NCI-H2196 (cell line): ENCODE data around the gene RND3.

Experiments
- DNase-seq: peaks from one replicate; lab custom pipeline; 2025; ENCODE audit not compliant: unreplicated experiment; lab: John Stamatoyannopoulos, UW

Gene RND3

GRCh38 chr2:150494234-150494945 lies 6.9 kb upstream of the RND3 start:
- DNase-seq = no peak

DNA sequence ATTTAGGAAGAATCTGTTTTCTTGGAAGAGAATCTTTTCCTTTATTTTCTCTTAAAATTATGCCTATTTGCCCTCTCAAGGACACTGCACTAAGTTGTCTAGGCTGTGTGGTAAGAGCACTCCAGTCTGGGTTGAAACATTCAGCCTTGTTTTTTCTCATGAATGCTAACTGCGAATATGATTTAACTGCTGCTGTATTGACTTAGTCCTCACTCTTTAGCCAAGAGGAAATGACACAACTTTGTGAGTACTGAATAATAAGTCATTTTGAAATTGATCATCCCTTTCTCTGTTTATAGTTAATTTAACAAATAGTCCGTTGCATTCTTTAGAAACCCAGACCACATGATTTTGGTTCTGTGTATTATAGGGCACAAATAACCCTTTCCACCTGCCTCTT lies 4.5 kb upstream of the RND3 start:
- no peak for DNase-seq

DNA sequence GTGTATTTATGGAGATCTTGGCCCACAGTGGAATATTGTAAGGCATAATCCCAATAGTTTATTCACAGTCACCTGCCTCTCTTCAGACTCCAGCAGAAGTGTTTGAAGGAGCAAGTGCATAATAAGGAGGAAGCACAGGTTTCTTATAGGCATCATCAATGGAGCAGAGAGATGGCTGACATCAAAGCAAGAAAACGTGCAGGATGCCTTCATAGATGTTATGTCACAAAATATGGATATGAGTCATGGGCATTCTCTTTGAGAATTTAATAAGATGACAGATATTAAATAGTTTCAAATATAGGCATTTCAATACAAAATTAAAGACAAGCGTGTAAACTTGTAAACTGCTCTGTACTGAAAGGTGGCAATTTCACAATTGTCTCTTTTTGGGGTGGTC lies 4.0 kb upstream of the RND3 start:
- no peak for DNase-seq

DNA sequence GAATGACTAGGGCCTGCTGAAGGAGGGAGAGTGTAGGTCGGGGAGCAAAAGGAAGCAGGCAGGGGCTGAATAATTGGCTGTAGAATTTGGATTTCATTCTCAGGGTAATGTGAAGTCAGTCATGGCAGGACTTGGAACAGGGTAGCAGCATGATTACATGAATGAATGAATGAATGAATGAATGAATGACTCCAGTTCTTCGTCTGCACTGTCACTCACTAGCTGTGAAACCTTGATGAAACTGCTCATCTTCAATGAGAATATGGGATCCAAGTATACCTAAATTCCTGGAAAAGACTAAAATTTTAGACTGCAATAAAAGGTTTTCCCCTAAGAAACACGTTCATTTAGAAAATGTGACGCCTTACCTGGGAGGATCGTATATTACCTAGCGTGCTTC lies 3.0 kb upstream of the RND3 start:
- no peak for DNase-seq

DNA sequence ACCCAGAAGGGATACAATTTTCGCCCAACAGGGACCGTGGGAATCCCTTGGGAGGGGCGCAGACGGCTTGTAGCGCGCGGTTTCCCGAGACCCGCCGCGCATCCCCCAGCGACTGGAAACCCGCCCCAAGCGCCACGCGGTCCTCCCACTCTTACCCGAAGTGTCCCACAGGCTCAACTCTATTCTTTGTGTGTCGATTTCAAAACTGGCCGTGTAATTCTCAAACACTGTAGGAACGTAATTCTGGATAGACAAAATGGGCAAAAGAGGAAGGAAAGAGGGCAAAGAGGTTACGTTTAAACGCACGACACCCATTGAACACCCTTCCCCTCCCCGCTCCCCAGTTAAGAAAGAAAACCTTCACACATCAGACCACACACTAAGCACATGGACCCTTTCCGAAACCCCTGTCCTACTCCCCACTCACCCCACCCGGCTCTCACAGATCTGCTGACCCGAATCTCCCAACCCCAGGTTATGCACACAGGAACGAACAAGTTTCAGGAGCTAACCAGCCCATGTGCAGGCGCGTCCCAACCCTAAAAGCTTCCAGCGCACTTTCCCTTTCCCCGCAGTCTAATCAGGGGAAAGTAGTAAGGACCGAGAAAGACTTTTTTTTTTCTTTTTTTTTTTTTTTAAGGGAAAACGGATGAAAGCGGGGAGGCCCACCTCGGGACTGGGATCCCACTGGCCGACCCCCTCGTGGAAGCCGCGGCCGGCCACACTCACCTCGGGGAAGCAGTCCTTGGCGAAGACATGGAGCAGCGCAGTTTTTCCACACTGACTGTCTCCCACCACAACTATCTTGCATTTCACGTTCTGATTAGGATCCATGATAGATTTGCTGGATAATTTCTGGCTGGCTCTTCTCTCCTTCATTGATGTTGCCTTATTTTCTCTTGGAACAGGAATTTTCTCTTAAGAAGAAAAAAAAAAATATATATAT lies 655 bp downstream of the RND3 start:
- no peak for DNase-seq

GRCh38 chr2:150485871-150486538 lies 1.5 kb downstream of the RND3 start:
- DNase-seq = peak; percentile 14

DNA sequence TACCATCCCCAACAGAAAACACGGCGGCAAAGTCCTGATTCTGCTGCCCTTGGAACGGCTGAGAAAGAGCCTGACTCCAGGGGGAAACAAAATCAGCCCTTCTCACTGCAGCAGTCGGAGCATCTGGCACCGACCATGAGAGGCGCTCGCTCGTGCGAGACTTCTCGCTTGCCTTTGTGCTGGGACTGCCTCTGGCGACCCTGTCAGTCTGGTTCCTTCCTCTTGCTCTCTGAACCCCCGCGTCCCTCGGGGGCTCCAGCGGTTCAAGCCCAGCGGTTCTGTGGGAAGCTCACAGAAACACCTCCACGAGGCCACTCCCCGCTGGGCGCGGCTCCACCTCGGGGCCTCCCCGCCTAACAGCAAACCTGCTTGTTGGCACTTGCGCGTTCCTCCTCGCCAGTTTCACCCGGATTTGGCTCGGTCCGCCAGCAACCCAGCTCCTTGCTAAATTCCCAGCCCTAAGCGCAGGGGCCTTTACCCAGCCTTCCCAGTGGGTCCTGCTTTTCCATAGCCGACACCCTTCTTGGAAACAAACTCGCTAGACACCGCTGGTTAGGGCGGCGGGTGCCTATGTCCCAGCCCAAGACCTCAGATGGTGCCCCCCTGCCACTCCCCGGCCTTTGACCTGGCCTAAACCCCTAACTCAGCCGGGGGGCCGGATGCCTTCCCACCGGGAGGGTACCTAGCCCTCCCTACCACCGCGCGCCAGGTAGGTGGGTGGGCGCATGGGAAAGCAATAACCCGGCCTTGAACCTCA lies 2.2 kb downstream of the RND3 start:
- DNase-seq = peak; percentile 27

DNA sequence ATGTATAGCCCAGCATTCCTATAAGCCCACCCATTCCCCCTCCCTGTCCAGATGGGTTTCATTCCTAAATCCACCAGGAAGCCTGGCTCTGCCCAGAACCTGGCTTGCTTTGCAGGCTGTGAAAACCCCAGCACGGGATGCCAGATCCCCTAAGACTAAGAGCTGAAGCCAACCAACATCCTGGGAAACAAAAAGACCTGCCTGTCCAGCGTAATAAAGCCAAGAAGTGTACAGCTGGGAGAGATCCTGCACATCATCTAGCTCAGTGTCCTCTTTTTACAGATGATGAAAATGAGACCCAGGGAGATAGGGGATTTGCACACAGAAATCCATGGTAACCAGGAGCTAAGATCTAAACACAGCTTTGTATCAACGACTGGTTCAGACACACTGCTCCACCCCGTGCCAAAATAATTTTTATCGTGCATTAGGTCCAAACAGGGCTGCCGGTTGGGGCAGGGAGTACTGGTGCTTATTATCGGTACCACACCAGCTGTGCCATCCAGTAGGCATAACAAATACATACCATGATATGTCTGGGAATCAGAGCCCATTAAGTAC lies 2.9 kb downstream of the RND3 start:
- no peak for DNase-seq

DNA sequence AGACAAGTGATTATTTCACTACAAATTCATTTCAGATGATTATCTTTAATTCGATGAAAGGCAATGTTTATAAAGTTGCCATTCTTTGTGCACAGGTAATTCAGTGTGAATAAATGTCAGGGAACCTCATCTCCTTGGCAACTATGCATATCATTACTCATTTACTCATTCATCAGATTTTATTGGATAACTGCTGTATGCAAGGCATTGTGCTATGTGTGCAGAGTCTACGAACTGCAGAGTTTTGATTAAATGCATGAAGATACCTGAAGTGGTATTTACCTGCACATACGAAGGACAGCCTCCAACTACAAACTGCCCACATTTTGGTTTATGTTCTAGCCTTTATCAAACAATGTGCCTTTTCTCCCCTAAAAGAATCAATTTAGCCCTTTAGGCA lies 3.5 kb downstream of the RND3 start:
- DNase-seq = no peak

DNA sequence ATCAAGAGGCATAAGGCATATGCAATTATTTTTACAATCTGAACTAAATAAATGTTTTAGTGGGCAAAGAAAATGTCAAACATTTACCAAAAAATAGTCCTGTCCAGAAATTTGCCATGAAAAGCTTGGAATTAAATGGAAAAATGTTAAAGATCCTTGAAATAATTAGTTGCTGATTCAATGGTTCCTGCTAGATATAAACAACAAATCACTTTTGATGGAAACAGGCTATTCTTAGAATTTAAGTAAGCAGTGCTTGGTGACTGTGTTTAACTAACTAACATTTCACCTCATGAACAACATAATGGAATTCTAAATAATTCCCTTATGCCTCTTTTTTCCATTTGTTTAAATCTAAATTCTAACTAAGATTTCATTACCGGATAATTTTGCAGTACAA lies 3.9 kb downstream of the RND3 start:
- DNase-seq = no peak

DNA sequence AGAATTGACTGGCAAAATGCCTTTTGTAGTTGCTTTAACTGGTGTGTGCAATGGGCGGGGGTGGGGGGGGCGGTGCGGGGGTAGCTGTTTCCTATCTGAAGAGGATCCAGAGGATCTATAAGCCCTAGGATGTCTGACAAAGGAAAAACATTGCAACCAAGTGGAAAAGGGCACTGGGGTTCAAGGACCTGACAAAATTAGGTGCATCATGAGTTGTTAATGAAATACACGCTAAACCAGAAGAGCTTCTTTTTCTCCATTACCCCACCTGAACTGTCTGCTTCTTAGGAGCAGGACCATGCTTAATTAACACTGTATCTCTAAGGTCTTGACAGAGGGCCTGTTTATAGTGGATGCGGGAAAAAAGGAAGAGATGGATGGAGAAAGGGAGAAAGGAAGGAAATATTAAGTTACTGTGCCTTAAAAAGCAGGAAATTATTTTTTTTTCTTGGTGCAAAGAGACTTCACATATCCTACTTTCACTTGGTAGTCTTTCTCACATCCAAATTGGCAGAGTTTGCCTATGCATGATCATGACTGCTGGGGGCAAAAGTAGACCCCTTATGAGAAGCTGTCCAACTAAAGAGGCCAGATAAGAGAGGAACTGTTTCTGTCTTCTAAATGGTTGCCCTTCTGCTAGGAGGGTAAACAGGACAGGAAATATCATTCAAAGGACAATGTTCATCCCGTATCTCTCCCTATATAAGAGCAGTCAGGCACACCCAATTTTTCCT lies 4.6 kb downstream of the RND3 start:
- no peak for DNase-seq

DNA sequence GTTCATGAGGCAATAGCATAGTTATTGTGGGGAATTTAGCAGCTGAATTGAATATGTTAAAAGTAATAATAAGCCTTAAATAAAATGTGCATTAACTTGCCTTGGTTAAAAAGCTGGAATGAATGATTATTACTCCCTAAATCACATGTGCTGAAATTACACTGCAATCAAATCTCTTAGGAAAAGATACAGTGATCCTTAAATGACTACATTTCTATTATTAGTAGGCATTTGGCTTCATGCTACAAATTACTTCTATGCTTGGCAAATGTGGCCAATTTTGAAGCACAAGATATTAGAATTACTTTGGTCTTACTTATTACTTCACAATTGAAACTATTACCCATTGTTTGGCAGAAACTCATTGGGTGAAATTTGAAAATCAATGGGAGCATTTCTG lies 5.4 kb downstream of the RND3 start:
- no peak for DNase-seq

DNA sequence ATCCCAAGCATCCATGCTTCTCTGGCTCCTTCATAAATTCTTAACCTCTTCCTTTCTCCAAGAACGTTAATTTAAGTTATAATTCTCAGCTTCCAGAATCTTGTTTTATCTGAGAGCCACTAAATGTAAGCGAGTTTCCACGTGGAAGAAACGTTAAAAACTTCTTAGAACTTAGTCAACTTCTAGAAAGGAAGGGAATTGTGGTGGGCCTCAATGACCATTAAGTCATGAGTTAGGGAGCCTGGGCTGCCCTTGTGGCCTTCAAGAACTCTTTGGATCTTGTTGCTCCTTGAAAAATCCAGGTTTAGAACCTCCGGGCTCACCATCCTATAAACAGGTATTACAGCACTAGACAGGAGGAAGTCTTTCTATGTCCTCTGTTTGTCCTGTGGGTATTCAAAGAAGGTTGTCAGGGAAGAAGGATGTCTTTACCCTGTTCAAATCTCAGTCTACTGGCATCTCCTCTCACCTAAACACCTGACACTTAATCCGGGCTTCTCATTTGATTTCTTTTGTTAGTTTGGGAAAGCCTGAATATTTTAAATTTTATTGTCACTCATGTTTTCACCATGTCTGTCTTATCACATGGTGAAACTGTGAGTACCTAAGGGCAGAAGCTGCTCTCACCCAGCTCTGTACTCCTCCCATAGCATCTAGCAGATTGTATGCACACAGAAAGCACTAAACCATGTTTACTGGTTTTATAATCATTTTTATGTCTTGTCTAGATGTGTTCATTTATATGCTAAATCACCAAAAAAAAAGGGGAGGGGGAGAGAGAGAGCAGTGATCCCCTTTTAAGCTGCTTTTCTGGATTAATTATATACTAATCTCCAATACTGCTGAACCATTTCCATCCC lies 6.3 kb downstream of the RND3 start:
- DNase-seq = no peak

GRCh38 chr2:150480241-150480640 lies 7.2 kb downstream of the RND3 start:
- no peak for DNase-seq

DNA sequence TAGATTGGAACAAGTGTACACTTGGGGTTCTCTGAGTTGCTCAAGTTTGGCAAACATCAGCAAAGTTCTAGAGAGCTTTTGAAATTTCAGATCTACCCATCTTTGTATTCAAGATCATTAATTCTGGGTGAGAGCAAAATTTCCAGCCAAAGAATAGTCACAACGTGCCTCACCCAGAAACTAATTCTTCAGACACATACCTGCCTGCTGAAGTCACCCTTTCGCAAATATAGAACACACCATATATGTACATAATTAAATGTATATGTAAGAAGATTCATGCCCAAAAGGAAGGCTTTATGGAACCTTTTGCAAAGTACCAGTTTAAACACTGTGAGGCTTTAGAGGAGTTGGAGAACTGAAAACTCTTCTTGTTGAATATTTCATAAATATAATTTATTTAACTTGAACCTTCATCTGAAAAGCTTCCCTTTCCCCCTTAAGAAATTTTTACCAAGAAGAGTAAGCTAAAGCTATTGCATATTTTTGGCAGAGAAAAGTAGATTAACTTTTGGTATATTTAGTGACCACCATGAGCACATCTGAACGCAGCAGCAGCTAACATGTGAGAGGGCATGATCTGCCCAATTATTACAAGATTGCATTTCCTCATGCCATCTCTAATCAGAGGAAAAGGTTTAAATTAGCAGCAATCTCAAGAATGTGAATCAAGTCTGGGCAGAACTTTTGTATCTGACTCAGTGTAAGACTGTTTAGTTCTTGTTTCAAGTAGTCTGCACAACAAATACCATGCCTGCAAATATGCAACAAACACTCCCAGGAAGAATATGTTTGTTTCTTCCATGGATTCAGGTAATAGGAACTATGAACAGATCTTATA lies 8.2 kb downstream of the RND3 start:
- no peak for DNase-seq

- no peak for DNase-seq
Measured at GRCh38 chr2:150478200-150478974, 9.1 kb downstream of the RND3 start.

DNA sequence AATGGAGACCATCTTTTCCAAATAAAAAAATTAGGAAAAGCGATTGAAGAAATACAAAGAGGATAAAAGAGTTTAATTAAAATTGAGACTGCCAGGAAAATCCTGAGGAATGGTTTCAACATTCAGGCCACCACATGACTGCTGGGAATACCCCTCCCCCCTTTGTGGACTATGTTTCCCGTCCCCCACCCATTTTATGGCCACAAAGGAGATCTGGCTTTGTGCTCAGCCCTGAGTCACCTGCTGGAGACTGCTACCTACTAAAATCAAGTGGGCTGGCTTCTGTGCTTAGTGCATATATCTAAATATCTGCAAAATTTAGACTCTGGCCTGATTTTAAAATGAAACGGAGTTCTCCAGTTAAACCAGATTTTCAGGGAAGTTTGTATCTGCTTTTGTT lies 10.1 kb downstream of the RND3 start:
- no peak for DNase-seq
